GM23248 (cell line): ENCODE measurements around the gene CRK.

Experiments used
- EZH2 ChIP-seq: fragments of 200-600 bp; sonication (generic); IDR thresholded peaks from 2 replicates; pipeline ENCODE4 v1.6.1; 2018; ENCODE audit warnings: antibody characterized with exemption, mild to moderate bottlenecking; ENCODE audit not compliant: insufficient read depth, poor library complexity, severe bottlenecking
- EZH2phosphoT487 ChIP-seq: fragments of 200-600 bp; sonication (generic); IDR thresholded peaks from 2 replicates; pipeline ENCODE4 v1.6.1; 2018; ENCODE audit warnings: antibody characterized with exemption, moderate library complexity, mild to moderate bottlenecking, low read depth; ENCODE audit not compliant: insufficient read depth

DNA sequence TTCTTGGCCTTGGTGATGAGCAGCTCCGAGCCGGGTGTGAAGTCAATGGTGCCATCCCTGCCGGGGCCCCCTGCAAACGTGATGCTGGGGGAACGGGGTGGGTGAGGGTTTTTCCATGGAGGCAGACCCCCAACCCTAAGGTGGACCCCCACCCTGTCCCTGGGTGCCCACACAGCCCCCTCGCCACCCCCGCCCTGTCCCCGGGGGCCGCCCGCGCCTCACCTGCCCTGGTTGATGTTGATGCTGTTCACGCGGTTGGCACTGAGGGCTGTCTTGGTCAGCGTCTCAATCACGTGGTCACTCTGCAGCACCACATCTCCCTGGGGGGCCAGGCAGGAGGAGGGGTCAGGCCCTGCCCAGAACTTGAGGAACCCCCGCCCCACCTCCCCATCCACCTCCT, 11.2 kb upstream of the CRK start:
- TF ChIP-seq EZH2 (no peak), EZH2phosphoT487 (no peak)
